ENCODE data around the gene BDH1. TPM values are rescaled to one million over a fixed set of nuclear protein-coding genes. Genes with fewer than 3 reads are reported as not detected.
"Not testable (repeated sequence)": the region's sequence is repeated elsewhere in the genome, so short reads cannot be mapped to it uniquely, and the experiment has no call there.

BDH1 gene
- total RNA-seq, 1 donor from 2014 or later, result 40.9 TPM

- no peaks in the 10 kb centered on the region for H3K4me1 Mint-ChIP-seq
- ChIA-PET POLR2A (no interaction called here), CTCF (no interaction called here)
- no peak for TF ChIP-seq CTCF (IDR thresholded peaks at IDR 0.05)
- no peak overlapping the region for H3K27ac Mint-ChIP-seq
- H3K9me3 Mint-ChIP-seq, result no peaks in the 10 kb centered on the region
- no peak for DNase-seq
- intact Hi-C loops (cut with micrococcal nuclease), result no loop called here
- no peak overlapping the region for H3K4me3 Mint-ChIP-seq
- H3K36me3 Mint-ChIP-seq (ENCODE audit: low read depth), result no peaks in the 10 kb centered on the region
- H3K27me3 Mint-ChIP-seq, result peaks cover 2% of the 10 kb centered on the region
- no peak for ATAC-seq (ENCODE audit: low read depth)
Measured at GRCh38 chr3:197592361-197593045, 36.7 kb upstream of the BDH1 start.

GRCh38 chr3:197591816-197592215, 36.0 kb upstream of the BDH1 start:
- intact Hi-C loops (cut with micrococcal nuclease), result no loop called here
- ChIA-PET POLR2A (no interaction called here), CTCF (no interaction called here)
- Mint-ChIP-seq H3K4me1 (no peaks in the 10 kb centered on the region), H3K27me3 (peaks cover 2% of the 10 kb centered on the region), H3K9me3 (no peaks in the 10 kb centered on the region), H3K4me3 (no peak overlapping the region), H3K36me3 (ENCODE audit: low read depth) (no peaks in the 10 kb centered on the region), H3K27ac (no peak overlapping the region)
- DNase-seq, result no peak
- peak; percentile 21 for ATAC-seq (ENCODE audit: low read depth)
- TF ChIP-seq CTCF (IDR thresholded peaks at IDR 0.05), result no peak

GRCh38 chr3:197590313-197590962, 34.7 kb upstream of the BDH1 start:
- DNase-seq (no peak), ATAC-seq (ENCODE audit: low read depth) (no peak)
- H3K4me3 Mint-ChIP-seq, result no peak overlapping the region
- peaks cover 6% of the 10 kb centered on the region for H3K27me3 Mint-ChIP-seq
- no peaks in the 10 kb centered on the region for H3K36me3 Mint-ChIP-seq (ENCODE audit: low read depth)
- CTCF ChIA-PET, result no interaction called here
- no peaks in the 10 kb centered on the region for H3K9me3 Mint-ChIP-seq
- POLR2A ChIA-PET, result no interaction called here
- intact Hi-C loops (cut with micrococcal nuclease), result no loop called here
- no peak overlapping the region for H3K27ac Mint-ChIP-seq
- no peaks in the 10 kb centered on the region for H3K4me1 Mint-ChIP-seq
- no peak for TF ChIP-seq CTCF (IDR thresholded peaks at IDR 0.05)

GRCh38 chr3:197589545-197589944, 33.8 kb upstream of the BDH1 start:
- Mint-ChIP-seq H3K9me3 (no peaks in the 10 kb centered on the region), H3K4me1 (no peaks in the 10 kb centered on the region), H3K27ac (no peak overlapping the region), H3K36me3 (ENCODE audit: low read depth) (no peaks in the 10 kb centered on the region), H3K4me3 (no peak overlapping the region), H3K27me3 (peaks cover 7% of the 10 kb centered on the region)
- TF ChIP-seq CTCF (IDR thresholded peaks at IDR 0.05), result no peak
- ChIA-PET CTCF (interaction anchor here (0.6 kb wide), 1 partner anchor 281 kb away, joined by 3 read pairs; no protein-coding TSS in a partner anchor), POLR2A (no interaction called here)
- intact Hi-C loops (cut with micrococcal nuclease), result no loop called here
- no peak for DNase-seq
- no peak for ATAC-seq (ENCODE audit: low read depth)

- H3K4me1 Mint-ChIP-seq; POLR2A ChIA-PET; H3K27me3 Mint-ChIP-seq; intact Hi-C loops (cut with micrococcal nuclease); ATAC-seq (ENCODE audit: low read depth); H3K27ac Mint-ChIP-seq; DNase-seq; CTCF ChIA-PET; H3K36me3 Mint-ChIP-seq (ENCODE audit: low read depth); H3K4me3 Mint-ChIP-seq; H3K9me3 Mint-ChIP-seq: not testable (repeated sequence)
Measured at GRCh38 chr3:197586768-197587167, 31.0 kb upstream of the BDH1 start.

All from activated B cell treated with CpG ODN at 0.5 μM for 24 hours (primary cell).